Astrocyte (in vitro differentiated cells and primary cell): ENCODE measurements around the gene SMOC2. TPM values are rescaled to one million over a fixed set of nuclear protein-coding genes. Genes with fewer than 3 reads are reported as not detected.

Experiments
- DNase-seq: peaks from one replicate; pipeline ENCODE4 v3.0.0-alpha.2; 2010; ENCODE audit warnings: low read depth
- FAIRE-seq: peaks from 2 replicates; lab custom pipeline; 2011; peaks lifted over from hg19 to GRCh38; lab: Jason Lieb, UNC
- H2AFZ ChIP-seq: 2 replicates; pipeline ENCODE4 v1.6.0; 2012; ENCODE audit warnings: low read depth, low read length, inconsistent platforms
- H3K27ac ChIP-seq: 2 replicates; pipeline ENCODE4 v1.5.1; 2011; ENCODE audit warnings: low read depth, low read length, inconsistent platforms
- H3K27me3 ChIP-seq: 2 replicates; pipeline ENCODE4 v1.6.0; 2011; ENCODE audit warnings: low read length, inconsistent platforms; ENCODE audit not compliant: insufficient read depth
- H3K36me3 ChIP-seq: 2 replicates; pipeline ENCODE4 v1.5.1; 2011; ENCODE audit warnings: low read length, inconsistent platforms; ENCODE audit not compliant: insufficient read depth
- H3K4me1 ChIP-seq: 2 replicates; pipeline ENCODE4 v1.5.1; 2011; ENCODE audit warnings: low read length, inconsistent platforms; ENCODE audit not compliant: insufficient read depth
- H3K4me2 ChIP-seq: 2 replicates; pipeline ENCODE4 v1.6.0; 2012; ENCODE audit warnings: low read length, inconsistent platforms
- H3K4me3 ChIP-seq: 2 replicates; pipeline ENCODE4 v1.5.1; 2011; ENCODE audit warnings: low read depth, mild to moderate bottlenecking, low read length, inconsistent platforms; ENCODE audit not compliant: insufficient read depth
- H3K79me2 ChIP-seq: 2 replicates; pipeline ENCODE4 v1.6.0; 2012; ENCODE audit warnings: mild to moderate bottlenecking, low read length, inconsistent platforms; ENCODE audit not compliant: insufficient read depth
- H3K9ac ChIP-seq: 2 replicates; pipeline ENCODE4 v1.6.0; 2012; ENCODE audit warnings: mild to moderate bottlenecking, low read length, inconsistent platforms
- H3K9me3 ChIP-seq: 2 replicates; pipeline ENCODE4 v1.5.1; 2012; ENCODE audit warnings: low read depth, mild to moderate bottlenecking, low read length, inconsistent platforms; ENCODE audit not compliant: insufficient read depth
- H4K20me1 ChIP-seq: 2 replicates; pipeline ENCODE4 v1.6.0; 2012; ENCODE audit warnings: low read length, inconsistent platforms; ENCODE audit not compliant: insufficient read depth
- H3K27ac Mint-ChIP-seq: one replicate; pipeline ENCODE4 v1.8.0; 2021; ENCODE audit warnings: mild to moderate bottlenecking, mixed read lengths; ENCODE audit not compliant: unreplicated experiment
- H3K27me3 Mint-ChIP-seq: one replicate; pipeline ENCODE4 v1.8.0; 2021; ENCODE audit warnings: low read depth, mixed read lengths; ENCODE audit not compliant: unreplicated experiment
- H3K36me3 Mint-ChIP-seq: one replicate; pipeline ENCODE4 v1.8.0; 2021; ENCODE audit warnings: low read depth, mixed read lengths; ENCODE audit not compliant: unreplicated experiment
- H3K4me1 Mint-ChIP-seq: one replicate; pipeline ENCODE4 v1.8.0; 2021; ENCODE audit warnings: low read depth, mixed read lengths; ENCODE audit not compliant: unreplicated experiment
- H3K4me3 Mint-ChIP-seq: one replicate; pipeline ENCODE4 v1.8.0; 2021; ENCODE audit warnings: mild to moderate bottlenecking, moderate library complexity, mixed read lengths; ENCODE audit not compliant: unreplicated experiment
- H3K9me3 Mint-ChIP-seq: one replicate; pipeline ENCODE4 v1.8.0; 2021; ENCODE audit warnings: mild to moderate bottlenecking, mixed read lengths; ENCODE audit not compliant: unreplicated experiment
- CTCF ChIP-seq: IDR thresholded peaks from 2 replicates; pipeline ENCODE4 v1.5.1; 2011; ENCODE audit warnings: low read depth, mild to moderate bottlenecking, inconsistent platforms, low read length, moderate library complexity; ENCODE audit not compliant: insufficient read depth
- EZH2 ChIP-seq: IDR thresholded peaks from 2 replicates; pipeline ENCODE4 v1.6.1; 2012; ENCODE audit warnings: mild to moderate bottlenecking, low read length, inconsistent platforms; ENCODE audit not compliant: insufficient read depth
- total RNA-seq: library from RNA; stranded (reverse); gene quantifications from 2 replicates; pipeline ENCODE4 v1.2.1, GENCODE V29; 2021

Gene SMOC2
- total RNA-seq, 1 donor from 2014 or later, result 0.93 TPM

- Histone ChIP-seq H3K9me3 (no peaks in the 10 kb centered on the region), H3K36me3 (no peaks in the 10 kb centered on the region), H3K27me3 (no peaks in the 10 kb centered on the region), H3K27ac (no peak overlapping the region), H2AFZ (no peak overlapping the region), H3K4me1 (no peaks in the 10 kb centered on the region), H4K20me1 (no peaks in the 10 kb centered on the region), H3K4me3 (no peak overlapping the region), H3K9ac (no peak overlapping the region), H3K4me2 (no peak overlapping the region), H3K79me2 (no peaks in the 10 kb centered on the region)
- Mint-ChIP-seq H3K36me3 (no peaks in the 10 kb centered on the region), H3K27me3 (peaks cover 38% of the 10 kb centered on the region), H3K4me1 (peaks cover 7% of the 10 kb centered on the region), H3K27ac (no peak overlapping the region), H3K4me3 (no peak overlapping the region), H3K9me3 (no peaks in the 10 kb centered on the region)
- no peak for DNase-seq
- no peak for TF ChIP-seq CTCF
- TF ChIP-seq EZH2, result no peak
- FAIRE-seq, result no peak
These were observed 8.8 kb upstream of the SMOC2 start for GRCh38 chr6:168432196-168432595.

GRCh38 chr6:168433898-168434297 is 7.1 kb upstream of the SMOC2 start:
- Histone ChIP-seq H4K20me1 (no peaks in the 10 kb centered on the region), H3K79me2 (no peaks in the 10 kb centered on the region), H2AFZ (no peak overlapping the region), H3K27me3 (no peaks in the 10 kb centered on the region), H3K9ac (no peak overlapping the region), H3K9me3 (no peaks in the 10 kb centered on the region), H3K36me3 (no peaks in the 10 kb centered on the region), H3K4me1 (no peaks in the 10 kb centered on the region), H3K27ac (no peak overlapping the region), H3K4me3 (no peak overlapping the region), H3K4me2 (no peak overlapping the region)
- DNase-seq (no peak), FAIRE-seq (no peak)
- Mint-ChIP-seq H3K36me3 (no peaks in the 10 kb centered on the region), H3K27ac (no peak overlapping the region), H3K27me3 (peaks cover 39% of the 10 kb centered on the region), H3K4me1 (peaks cover 7% of the 10 kb centered on the region), H3K9me3 (no peaks in the 10 kb centered on the region), H3K4me3 (no peak overlapping the region)
- TF ChIP-seq CTCF (no peak), EZH2 (no peak)

GRCh38 chr6:168434505-168434904 is 6.5 kb upstream of the SMOC2 start:
- Mint-ChIP-seq H3K27me3 (peaks cover 43% of the 10 kb centered on the region), H3K27ac (no peak overlapping the region), H3K4me1 (peaks cover 7% of the 10 kb centered on the region), H3K4me3 (no peak overlapping the region), H3K36me3 (no peaks in the 10 kb centered on the region), H3K9me3 (no peaks in the 10 kb centered on the region)
- H3K79me2 ChIP-seq, result no peaks in the 10 kb centered on the region
- DNase-seq (no peak), FAIRE-seq (no peak)
- no peaks in the 10 kb centered on the region for H3K9me3 ChIP-seq
- H3K4me3 ChIP-seq, result no peak overlapping the region
- no peak overlapping the region for H3K4me2 ChIP-seq
- no peak overlapping the region for H2AFZ ChIP-seq
- H3K36me3 ChIP-seq, result no peaks in the 10 kb centered on the region
- H3K4me1 ChIP-seq, result no peaks in the 10 kb centered on the region
- H3K9ac ChIP-seq, result no peak overlapping the region
- H3K27ac ChIP-seq, result no peak overlapping the region
- no peak for TF ChIP-seq EZH2
- H4K20me1 ChIP-seq, result no peaks in the 10 kb centered on the region
- peaks cover 4% of the 10 kb centered on the region for H3K27me3 ChIP-seq
